GM19099 (cell line): ENCODE results near the gene CLIC5.

Experiments
- POLR2A ChIP-seq: IDR thresholded peaks from 3 replicates; pipeline ENCODE4 v1.6.1; 2011; ENCODE audit warnings: low read depth; ENCODE audit not compliant: insufficient read length; ENCODE audit errors: extremely low read depth

CLIC5 gene

GRCh38 chr6:46046558-46047174 is 31.0 kb upstream of the CLIC5 start:
- no peak for TF ChIP-seq POLR2A

- TF ChIP-seq POLR2A: no peak
These were observed 29.4 kb upstream of the CLIC5 start for GRCh38 chr6:46044881-46045617.

GRCh38 chr6:46042355-46042999 is 26.8 kb upstream of the CLIC5 start:
- TF ChIP-seq POLR2A: no peak

- TF ChIP-seq POLR2A: no peak
These were observed 24.6 kb upstream of the CLIC5 start for GRCh38 chr6:46040288-46040687.

- TF ChIP-seq POLR2A: no peak
These were observed 24.0 kb upstream of the CLIC5 start for GRCh38 chr6:46039646-46040045.

DNA sequence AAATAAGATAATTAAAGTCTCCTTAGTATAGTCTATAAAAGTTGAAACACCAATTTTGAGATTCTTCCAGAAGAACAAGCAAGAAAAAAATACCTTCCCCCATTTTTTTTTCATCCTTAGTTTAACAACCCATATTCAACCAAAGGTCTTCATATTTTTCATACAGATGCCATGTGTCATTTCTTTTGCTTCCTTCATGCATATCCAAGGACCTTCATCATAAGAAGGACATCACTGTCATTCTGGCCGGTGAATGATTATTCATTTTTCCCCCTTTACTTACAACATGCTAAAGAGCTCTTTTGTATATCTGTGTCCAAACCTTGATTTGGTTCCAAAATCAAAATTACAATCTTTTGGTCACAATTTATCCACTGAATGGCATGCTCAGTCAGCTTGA is 21.3 kb upstream of the CLIC5 start:
- TF ChIP-seq POLR2A: no peak

DNA sequence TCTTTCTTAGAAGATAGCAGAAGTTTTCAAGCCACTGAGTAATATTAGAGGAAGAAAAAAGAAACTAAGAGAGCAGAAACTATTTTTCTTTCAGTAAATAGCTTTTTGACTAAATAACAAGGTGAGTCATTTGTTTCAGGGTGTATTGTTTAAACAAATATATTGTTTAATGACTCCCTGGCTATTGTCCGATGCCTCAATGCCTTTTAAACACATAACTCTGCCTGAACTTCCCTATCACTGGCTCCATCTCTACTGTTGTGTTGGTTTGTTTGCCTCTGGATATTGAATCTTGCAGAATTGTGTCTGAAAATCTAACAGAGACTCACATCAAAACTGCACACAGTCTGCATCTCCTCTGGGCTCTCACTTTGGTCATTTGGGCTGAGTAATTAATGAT is 19.6 kb upstream of the CLIC5 start:
- TF ChIP-seq POLR2A: no peak

DNA sequence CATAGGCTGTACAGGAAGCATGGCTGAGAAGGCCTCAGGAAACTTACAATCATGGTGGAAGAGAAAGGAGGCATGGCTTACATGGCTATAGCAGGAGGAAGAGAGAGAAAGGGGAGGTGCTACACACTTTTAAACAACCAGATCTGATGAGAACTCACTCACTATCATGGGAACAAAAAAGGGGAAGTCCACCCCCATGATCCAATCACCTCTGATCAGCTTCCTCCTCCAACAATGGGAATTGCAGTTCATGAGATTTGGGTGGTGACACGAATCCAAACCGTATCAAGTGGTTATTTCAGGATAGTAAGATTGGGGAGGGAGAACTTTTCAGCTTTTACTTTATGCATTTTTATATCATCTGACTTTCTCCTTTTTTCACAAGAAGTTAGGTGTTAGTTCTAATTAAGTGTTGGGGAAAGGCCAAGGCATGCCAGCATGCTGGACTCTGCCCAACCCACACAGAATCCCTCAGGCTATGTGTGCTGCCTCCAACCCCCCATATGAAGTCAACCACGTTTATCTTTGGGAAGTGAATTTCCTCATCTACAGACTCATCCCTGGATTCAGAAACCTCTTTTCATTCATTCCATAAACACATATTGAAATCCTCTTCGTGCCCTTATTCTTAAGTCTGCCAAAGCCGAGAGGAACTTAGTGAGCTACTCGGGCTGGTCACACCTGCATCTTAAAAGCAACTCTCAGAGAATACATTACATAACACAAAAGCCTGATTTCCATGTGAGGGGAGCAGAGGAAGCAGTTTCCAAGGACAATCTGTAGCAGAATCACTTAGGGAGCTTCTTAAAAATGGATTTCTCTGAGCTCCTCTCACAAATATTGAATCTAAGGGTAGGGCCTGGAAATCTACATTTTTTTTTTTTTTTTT is 16.7 kb upstream of the CLIC5 start:
- TF ChIP-seq POLR2A: no peak

DNA sequence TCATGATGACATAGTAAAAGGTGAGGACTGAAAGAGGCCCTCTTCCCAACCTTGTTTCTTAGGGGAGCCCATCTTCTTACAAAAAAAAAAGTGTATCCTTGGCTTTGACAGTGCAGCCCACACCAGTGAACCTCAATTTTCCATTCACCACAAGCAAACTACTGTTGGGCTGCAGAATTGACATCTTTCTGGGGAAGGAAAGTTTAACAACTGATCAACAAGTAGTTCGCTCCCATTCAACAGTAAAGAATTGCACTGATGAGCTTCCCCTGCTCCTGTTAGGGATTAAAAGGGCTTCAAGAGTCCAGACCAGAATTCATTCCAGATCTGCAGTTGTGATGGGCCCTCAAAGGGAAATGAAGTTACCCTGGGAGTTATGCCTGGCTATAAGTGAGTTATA is 13.9 kb upstream of the CLIC5 start:
- no peak for TF ChIP-seq POLR2A

DNA sequence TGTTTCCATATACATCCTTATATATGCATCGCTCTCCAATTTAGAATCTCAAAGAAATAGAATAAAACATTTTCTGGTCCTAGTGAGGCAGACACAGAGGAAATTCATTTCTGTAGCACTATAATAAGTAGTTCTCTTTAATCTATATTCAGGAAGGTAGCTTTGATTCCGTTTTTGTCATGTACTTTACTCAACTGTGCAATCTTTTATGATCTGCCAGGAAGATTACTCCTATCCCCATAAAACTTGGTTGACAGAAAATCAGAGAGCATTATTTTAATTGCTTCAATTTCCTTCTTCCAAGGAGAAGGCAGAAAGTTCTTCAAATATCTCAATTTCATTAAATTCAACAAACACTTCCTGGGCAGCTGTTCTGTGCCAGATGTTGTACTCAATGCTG is 10.6 kb upstream of the CLIC5 start:
- no peak for TF ChIP-seq POLR2A

DNA sequence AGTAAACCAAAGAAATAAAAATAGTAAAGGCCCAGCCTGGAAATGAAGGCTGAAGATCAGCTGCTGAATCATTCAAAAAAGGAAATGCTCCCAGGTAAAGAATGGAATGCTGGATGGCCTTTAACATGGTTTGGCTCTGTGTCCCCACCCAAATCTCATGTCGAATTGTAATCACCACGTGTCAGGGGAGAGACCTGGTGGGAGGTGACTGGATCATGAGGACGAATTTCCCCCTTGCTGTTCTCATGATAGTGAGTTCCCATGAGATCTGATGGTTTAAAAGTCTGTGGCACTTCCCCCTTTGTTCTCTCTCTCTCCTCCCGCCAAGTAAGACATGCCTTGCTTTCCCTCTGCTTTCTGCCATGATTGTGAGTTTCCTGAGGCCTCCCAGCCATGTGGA is 9.9 kb upstream of the CLIC5 start:
- no peak for TF ChIP-seq POLR2A

DNA sequence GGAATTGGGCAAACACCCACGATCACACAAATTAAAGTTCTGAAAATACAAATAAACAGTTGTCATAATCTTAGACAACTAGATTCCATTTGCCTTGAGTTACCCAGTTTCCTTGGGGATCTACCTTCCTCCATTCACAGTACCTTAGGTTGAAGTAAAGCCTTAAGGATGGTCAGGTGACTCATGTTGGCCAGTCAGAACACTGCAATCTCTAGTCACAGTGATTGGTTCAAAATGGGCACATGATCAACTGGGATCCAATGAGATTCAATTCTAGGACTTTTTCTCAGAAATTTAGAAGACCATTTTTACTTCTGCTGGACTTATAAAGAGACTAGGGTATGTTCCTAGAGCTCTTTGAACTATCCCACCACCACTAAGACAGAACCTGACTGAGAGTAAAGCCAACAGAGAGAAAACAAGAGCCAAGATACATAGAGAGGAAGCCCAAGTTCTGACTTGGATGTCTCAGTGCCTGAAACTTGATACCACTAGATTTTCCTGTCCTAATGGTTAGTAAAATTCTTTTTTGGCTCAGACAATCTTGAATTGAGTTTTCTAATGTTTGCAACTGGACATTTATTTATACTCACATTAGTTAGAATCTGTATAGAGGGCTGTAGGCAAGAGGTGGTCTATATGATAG is 8.6 kb upstream of the CLIC5 start:
- TF ChIP-seq POLR2A: no peak

DNA sequence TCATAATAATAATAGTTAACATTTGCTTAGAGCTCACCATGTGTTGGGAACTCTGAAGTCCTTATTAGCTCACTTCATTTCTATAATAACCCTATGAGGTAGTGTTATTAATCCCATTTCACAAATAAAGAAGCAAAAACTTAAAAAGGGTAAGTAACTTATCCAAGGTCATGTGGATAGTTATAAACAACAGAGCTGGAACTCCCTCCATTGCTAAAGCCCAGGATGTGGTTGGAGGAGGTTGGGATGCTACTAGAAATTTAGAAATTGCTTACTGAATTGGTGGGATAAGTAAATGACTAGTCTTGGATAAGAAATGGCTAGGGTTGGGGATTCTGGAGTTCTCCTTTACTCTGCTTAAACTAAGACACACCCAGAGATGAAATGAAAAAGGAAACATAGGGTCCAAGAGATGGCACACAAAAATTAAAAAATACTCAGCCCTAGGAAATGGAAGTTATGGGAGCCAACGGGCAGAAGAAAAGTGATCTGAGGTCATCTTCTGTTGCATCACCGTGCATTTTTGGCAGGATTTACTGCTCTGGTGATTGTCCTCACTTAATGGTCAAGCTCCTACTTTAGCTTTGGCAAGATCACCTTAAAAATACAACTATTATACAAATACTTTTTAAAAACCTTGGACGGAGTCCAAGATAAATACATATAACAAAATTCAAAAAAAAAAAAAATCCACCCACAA is 7.7 kb upstream of the CLIC5 start:
- TF ChIP-seq POLR2A: no peak
